ENCODE results near the gene BHLHE40.

- TF ChIP-seq, protein P1, sequence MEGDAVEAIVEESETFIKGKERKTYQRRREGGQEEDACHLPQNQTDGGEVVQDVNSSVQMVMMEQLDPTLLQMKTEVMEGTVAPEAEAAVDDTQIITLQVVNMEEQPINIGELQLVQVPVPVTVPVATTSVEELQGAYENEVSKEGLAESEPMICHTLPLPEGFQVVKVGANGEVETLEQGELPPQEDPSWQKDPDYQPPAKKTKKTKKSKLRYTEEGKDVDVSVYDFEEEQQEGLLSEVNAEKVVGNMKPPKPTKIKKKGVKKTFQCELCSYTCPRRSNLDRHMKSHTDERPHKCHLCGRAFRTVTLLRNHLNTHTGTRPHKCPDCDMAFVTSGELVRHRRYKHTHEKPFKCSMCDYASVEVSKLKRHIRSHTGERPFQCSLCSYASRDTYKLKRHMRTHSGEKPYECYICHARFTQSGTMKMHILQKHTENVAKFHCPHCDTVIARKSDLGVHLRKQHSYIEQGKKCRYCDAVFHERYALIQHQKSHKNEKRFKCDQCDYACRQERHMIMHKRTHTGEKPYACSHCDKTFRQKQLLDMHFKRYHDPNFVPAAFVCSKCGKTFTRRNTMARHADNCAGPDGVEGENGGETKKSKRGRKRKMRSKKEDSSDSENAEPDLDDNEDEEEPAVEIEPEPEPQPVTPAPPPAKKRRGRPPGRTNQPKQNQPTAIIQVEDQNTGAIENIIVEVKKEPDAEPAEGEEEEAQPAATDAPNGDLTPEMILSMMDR (IDR thresholded peaks at IDR 0.05): no peak
- TF ChIP-seq POLR2A (IDR thresholded peaks at IDR 0.05): no peak
Observed at GRCh38 chr3:4940985-4941384, 38.3 kb upstream of the BHLHE40 start.
